ENCODE data around the gene BICC1.
A peak's percentile ranks its signal among the peaks of the same experiment; 100 is the strongest.
"Not testable (repeated sequence)": the region's sequence is repeated elsewhere in the genome, so short reads cannot be mapped to it uniquely, and the experiment has no call there.

BICC1 gene

GRCh38 chr10:58567652-58568051 is 55.0 kb downstream of the BICC1 start:
- no peak for DNase-seq (ENCODE audit: low read depth)

GRCh38 chr10:58568428-58568935 is 55.8 kb downstream of the BICC1 start:
- DNase-seq (ENCODE audit: low read depth), result no peak

- DNase-seq (ENCODE audit: low read depth), result peak; percentile 33
Measured at GRCh38 chr10:58570307-58570723, 57.6 kb downstream of the BICC1 start.

- DNase-seq (ENCODE audit: low read depth), result no peak
Measured at GRCh38 chr10:58570979-58571378, 58.3 kb downstream of the BICC1 start.

GRCh38 chr10:58573144-58573543 is 60.5 kb downstream of the BICC1 start:
- peak; percentile 25 for DNase-seq (ENCODE audit: low read depth)

- peak; percentile 82 for DNase-seq (ENCODE audit: low read depth)
Measured at GRCh38 chr10:58574058-58574457, 61.4 kb downstream of the BICC1 start.

- no peak for DNase-seq (ENCODE audit: low read depth)
Measured at GRCh38 chr10:58575491-58575890, 62.8 kb downstream of the BICC1 start.

- peak; percentile 62 for DNase-seq (ENCODE audit: low read depth)
Measured at GRCh38 chr10:58576751-58577436, 64.2 kb downstream of the BICC1 start.

GRCh38 chr10:58577437-58577777 is 64.7 kb downstream of the BICC1 start:
- DNase-seq (ENCODE audit: low read depth), result peak; percentile 71

GRCh38 chr10:58578366-58578765 is 65.7 kb downstream of the BICC1 start:
- no peak for DNase-seq (ENCODE audit: low read depth)

- DNase-seq (ENCODE audit: low read depth), result no peak
Measured at GRCh38 chr10:58579011-58579655, 66.5 kb downstream of the BICC1 start.

- DNase-seq (ENCODE audit: low read depth), result no peak
Measured at GRCh38 chr10:58582045-58582444, 69.4 kb downstream of the BICC1 start.

- DNase-seq (ENCODE audit: low read depth), result no peak
Measured at GRCh38 chr10:58585435-58585834, 72.8 kb downstream of the BICC1 start.

- no peak for DNase-seq (ENCODE audit: low read depth)
Measured at GRCh38 chr10:58586282-58587245, 73.9 kb downstream of the BICC1 start.

- DNase-seq (ENCODE audit: low read depth), result peak; percentile 41
Measured at GRCh38 chr10:58587676-58588075, 75.0 kb downstream of the BICC1 start.

GRCh38 chr10:58588673-58589265 is 76.1 kb downstream of the BICC1 start:
- DNase-seq (ENCODE audit: low read depth), result no peak

GRCh38 chr10:58590152-58590840 is 77.6 kb downstream of the BICC1 start:
- DNase-seq (ENCODE audit: low read depth), result peak; percentile 99

- DNase-seq (ENCODE audit: low read depth), result no peak
Measured at GRCh38 chr10:58590924-58591323, 78.3 kb downstream of the BICC1 start.

- DNase-seq (ENCODE audit: low read depth), result no peak
Measured at GRCh38 chr10:58593008-58593407, 80.3 kb downstream of the BICC1 start.

GRCh38 chr10:58597211-58597610 is 84.5 kb downstream of the BICC1 start:
- not testable (repeated sequence) for DNase-seq (ENCODE audit: low read depth)

GRCh38 chr10:58599927-58600553 is 87.4 kb downstream of the BICC1 start:
- no peak for DNase-seq (ENCODE audit: low read depth)
